Measurements from ENCODE around the gene WWOX.

Gene WWOX

GRCh38 chr16:78177987-78178386, 78.5 kb downstream of the WWOX start:
- no peak for DNase-seq (ENCODE audit: extremely low spot score)
- ChIA-PET CTCF (no interaction called here), POLR2A (no interaction called here)
- no peak for TF ChIP-seq CTCF (IDR thresholded peaks at IDR 0.05; ENCODE audit: control extremely low read depth, extremely low read depth, low read depth, missing control alignments)

GRCh38 chr16:78179666-78180065, 80.2 kb downstream of the WWOX start:
- no peak for DNase-seq (ENCODE audit: extremely low spot score)
- POLR2A ChIA-PET: no interaction called here
- CTCF ChIA-PET: interaction anchor here (0.8 to 1.6 kb wide), 4 partner anchors 9 to 36 kb away, joined by 3 to 4 read pairs (median 4); no protein-coding TSS in a partner anchor

GRCh38 chr16:78180349-78180748, 80.9 kb downstream of the WWOX start:
- TF ChIP-seq CTCF (IDR thresholded peaks at IDR 0.05; ENCODE audit: control extremely low read depth, extremely low read depth, low read depth, missing control alignments): no peak
- CTCF ChIA-PET: interaction anchor here (0.8 to 1.6 kb wide), 5 partner anchors 9 to 36 kb away, joined by 3 to 4 read pairs (median 4); no protein-coding TSS in a partner anchor
- no peak for DNase-seq (ENCODE audit: extremely low spot score)
- POLR2A ChIA-PET: no interaction called here

More at GRCh38 chr16:78179666-78180065, 80.2 kb downstream of the WWOX start:
- TF ChIP-seq CTCF (IDR thresholded peaks at IDR 0.05; ENCODE audit: control extremely low read depth, extremely low read depth, low read depth, missing control alignments): no peak

GRCh38 chr16:78183437-78184237, 84.2 kb downstream of the WWOX start:
- no peak for DNase-seq (ENCODE audit: extremely low spot score)
- POLR2A ChIA-PET: no interaction called here
- TF ChIP-seq CTCF (IDR thresholded peaks at IDR 0.05; ENCODE audit: control extremely low read depth, extremely low read depth, low read depth, missing control alignments): no peak
- CTCF ChIA-PET: no interaction called here

- ChIA-PET POLR2A (no interaction called here), CTCF (no interaction called here)
- TF ChIP-seq CTCF (IDR thresholded peaks at IDR 0.05; ENCODE audit: control extremely low read depth, extremely low read depth, low read depth, missing control alignments): no peak
- DNase-seq (ENCODE audit: extremely low spot score): no peak
These were observed 85.1 kb downstream of the WWOX start for GRCh38 chr16:78184238-78185183.

- ChIA-PET CTCF (interaction anchor here (0.8 kb wide), 1 partner anchor 9 kb away, joined by 4 read pairs; no protein-coding TSS in a partner anchor), POLR2A (no interaction called here)
- no peak for TF ChIP-seq CTCF (IDR thresholded peaks at IDR 0.05; ENCODE audit: control extremely low read depth, extremely low read depth, low read depth, missing control alignments)
- DNase-seq (ENCODE audit: extremely low spot score): no peak
These were observed 89.7 kb downstream of the WWOX start for GRCh38 chr16:78189121-78189520.
